ENCODE data around the gene SORCS2.
"Not testable (repeated sequence)": the region's sequence is repeated elsewhere in the genome, so short reads cannot be mapped to it uniquely, and the experiment has no call there.

SORCS2 gene

DNA sequence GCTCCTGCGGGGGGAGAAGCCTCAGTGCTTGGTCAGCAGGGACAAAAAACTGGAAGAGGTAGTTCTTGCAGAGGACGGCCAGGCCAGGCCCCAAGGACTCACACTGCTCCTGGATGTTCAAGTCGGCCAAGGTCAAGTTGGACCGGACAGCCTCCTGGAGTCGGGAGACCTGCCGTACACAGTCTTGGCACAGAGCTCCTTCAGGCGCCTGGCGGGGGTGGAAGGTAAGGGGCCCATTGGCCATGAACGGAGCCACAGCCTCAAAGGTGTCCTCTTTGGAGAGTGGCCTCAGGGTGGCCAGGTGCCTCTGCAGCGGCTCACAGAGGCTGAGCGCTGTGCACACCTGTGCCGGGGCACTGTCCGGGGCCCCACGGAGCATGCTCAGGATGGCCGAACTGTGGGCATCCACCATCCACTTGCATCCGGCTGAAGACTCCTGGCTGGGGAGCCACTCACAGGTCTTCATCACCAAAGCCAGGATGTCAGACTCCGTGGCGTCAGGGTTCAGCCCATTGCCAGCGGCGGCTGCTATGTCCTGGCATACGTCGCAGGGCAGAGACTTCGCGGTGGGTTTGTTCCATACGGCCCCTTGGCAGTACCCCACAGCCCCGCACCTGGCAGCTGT is 241.9 kb downstream of the SORCS2 start:
- DNase-seq: no peak

DNA sequence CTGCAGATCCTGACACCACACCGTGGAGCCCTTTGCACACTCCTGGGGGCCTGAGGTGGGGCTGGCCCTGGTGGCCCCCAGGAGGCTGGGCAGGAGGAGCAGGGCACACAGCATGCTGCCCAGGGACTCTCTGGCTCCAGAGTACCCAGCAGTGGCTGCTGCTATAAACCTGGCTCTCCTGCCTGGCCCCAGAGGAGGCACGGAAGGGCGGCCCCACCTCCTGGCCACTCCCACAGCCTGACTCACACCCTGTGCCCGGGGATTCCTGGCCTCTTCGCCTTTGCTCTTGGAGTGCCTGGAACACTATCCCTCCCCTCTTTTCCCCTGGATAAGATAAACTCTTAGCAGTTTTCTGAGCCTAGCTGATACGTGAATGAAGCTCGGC is 242.4 kb downstream of the SORCS2 start, which contains the start of gene PSAPL1:
PSAPL1 (minus strand) TSS at position 165 of the 385 bp plus-strand sequence; CDS start at position 114, 51 bp downstream.
- DNase-seq: no peak

DNA sequence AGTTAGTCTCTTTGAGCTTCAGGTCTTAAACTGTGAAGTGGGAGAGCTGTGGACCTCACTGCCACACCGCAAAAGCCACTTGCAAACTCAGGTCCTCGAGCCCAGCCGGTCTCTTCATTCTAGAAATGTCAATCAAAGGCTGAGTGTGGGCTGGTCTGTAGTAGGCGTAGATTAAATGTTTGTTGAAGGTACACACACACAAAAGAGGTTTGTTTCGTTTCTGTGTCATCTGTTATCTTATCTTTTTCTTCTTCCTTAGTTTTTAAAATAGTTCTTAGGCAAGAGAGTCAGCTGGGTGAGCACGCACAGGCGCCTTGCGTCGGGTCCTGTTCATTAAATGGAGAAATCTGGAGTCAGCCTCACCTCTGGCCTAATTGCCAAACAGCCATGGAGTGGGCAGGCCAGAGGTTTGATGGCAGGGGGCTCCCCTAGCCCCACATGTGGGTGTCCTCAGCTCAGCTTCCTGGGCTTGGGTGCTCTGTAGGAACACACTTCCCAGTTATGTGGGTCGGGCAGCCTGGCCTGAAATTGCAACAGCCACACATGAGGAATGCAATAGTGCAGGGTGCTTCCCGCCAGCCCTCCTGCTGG is 243.2 kb downstream of the SORCS2 start:
- no peak for DNase-seq

DNA sequence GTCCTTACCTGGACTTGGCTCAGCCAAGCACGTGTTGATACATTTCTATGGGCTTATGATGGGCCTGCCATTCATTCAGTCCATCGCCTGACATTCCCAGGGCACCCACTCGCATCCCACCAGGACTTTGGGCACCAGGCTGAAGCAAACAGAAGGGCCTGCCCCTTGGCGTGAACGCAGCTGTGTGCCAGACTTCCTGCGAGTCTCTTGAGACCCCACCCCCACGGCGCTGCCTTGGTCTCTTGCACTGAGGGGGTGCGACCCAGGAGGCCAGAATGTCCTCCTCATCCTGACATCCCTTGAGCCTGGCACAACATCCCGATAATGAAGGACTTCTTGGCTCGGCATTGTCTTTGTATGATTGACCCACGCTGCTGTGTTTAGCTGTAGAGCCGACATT is 243.9 kb downstream of the SORCS2 start:
- no peak for DNase-seq

DNA sequence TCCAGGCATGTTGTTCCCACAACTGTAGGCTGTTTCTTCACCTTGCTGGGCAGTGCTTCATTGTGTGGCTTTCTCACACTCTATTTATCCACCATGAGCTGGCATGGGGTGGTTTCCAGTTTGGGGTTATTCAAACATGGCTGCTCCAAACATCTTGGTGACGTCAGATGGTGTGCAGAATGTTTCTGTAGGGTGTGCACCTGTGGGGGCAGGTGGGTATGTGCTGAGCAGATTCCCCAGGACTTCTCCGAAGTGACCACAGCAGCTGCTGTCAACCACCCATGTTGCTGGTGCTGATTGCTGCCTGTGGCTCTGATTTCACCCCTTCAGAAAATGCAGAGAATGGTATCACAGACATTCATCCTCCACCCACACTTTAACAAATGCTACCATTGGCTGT is 247.4 kb downstream of the SORCS2 start:
- DNase-seq: no peak

DNA sequence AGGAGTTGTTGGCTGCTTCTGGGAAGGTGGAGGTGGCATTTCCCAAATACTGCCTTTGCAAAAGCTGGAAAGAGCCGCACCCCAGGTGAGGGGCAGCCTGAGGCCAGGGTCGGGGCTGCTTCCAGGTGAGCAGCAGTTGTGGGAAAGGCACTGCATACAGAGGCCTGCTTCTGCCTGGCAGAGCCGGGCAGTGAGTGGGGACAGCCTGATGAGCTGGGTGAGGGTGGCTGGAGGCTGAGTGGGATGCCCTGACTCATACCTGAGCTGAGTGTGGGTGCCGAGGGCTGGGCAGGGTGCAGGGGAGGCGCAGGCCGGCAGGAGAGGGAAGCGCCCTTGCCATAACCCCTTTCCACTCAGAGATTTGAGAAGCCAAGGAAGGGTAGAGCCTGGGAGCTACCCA is 248.9 kb downstream of the SORCS2 start:
- DNase-seq: no peak

DNA sequence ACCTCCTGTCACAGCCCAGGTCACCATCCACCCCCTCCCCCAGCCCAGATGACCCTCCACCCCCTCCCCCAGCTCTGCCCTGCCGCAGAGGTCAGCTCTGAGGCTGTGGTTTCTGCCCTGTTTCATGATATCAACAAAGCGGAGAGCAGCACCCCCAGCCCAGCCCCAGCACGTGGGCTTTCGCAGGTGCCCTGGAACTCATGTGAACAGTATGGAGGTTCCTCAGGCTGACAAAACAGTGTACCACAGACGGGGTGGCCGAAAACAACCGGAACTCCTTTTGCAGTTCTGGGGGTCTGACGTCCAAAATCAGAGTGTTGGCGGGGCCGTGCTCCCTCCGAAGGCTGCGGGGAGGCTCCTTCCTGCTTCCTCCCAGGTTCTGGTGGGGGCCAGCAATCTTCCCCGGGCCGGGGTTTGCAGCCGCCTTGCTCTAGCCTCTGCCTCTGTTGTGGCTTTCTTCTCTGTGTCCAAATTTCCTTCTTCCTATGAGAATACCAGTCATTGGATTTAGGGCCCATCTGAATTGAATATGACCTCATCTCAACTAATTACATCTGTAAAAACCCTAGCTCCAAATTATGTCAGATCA is 250.3 kb downstream of the SORCS2 start:
- no peak for DNase-seq

DNA sequence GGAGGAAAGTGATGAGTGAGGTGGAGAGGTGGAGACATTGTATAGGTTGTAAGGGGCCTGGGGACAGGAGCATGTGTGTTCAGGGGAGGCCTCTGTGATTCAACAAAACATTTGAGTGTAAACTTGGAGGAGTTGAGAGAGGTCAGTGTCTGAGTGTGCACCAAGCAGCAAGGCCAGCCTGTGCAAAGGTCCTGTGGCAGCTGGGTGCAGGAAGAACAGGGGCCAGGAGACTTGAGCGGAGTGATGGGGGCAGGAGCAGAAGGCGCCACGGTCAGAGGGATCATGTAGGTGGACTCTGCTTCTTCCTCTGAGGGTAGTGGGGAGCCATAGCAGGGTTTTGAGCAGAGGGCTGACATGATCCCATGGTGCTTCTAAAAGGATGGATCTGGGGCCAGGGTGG is 252.0 kb downstream of the SORCS2 start:
- DNase-seq: no peak

DNA sequence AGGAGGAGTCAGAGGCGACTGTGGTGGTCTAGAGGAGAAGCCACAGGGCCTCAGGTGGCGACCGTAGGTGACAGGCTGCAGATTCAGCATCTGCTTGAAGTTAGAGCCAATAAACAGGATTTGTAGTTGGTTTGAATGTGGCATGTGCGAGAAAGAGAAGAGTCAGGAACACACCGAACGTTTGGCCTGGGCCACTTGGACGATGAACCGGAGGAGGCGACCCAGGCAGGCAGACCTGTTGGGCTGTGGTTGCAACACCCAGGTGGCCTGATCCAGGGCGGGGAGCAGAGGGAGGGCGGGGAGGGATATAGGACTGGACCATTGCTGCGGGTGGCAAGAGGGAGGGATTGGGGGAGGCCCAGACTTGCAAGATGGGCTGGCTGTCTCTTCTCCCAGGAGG is 252.4 kb downstream of the SORCS2 start:
- DNase-seq: no peak

DNA sequence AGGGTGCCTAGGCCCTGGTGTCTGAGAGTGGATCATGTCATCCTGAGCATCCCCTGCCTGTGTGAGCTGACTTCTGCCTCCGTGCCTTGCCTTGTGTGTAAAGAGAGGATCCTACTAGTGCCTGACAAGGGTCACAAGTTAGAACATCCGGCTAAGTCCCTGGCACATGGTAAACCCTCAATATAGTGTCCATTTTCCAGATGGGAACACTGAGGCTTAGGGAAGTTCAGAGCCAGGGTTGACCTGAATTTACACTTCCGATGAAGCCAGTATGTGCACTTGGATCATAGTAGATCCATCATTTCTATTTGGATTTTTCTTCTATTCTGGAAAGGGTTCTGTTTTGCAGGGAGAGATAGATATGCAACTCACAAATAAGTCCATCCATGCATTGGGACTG is 254.9 kb downstream of the SORCS2 start:
- DNase-seq: no peak

DNA sequence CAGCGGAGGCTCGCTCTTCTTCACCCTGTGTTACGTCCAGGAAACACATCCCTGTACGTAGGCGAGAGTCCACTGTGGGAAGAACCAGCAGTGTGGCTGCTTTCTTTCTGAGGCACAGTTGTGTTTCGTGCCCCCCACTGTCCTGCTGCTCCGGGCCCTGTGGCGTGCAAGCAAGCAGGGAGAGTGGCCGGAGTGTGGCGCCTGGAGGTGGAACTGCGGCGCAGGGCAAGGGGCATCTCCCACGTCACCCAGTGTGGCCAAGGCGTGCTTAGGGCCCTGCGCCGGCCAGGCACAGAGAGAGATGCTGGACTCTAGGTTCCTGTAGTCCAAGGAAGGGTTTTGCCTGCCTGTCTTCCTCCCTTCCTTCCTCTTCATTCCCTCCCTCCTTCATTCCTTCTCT is 255.7 kb downstream of the SORCS2 start:
- DNase-seq: no peak

DNA sequence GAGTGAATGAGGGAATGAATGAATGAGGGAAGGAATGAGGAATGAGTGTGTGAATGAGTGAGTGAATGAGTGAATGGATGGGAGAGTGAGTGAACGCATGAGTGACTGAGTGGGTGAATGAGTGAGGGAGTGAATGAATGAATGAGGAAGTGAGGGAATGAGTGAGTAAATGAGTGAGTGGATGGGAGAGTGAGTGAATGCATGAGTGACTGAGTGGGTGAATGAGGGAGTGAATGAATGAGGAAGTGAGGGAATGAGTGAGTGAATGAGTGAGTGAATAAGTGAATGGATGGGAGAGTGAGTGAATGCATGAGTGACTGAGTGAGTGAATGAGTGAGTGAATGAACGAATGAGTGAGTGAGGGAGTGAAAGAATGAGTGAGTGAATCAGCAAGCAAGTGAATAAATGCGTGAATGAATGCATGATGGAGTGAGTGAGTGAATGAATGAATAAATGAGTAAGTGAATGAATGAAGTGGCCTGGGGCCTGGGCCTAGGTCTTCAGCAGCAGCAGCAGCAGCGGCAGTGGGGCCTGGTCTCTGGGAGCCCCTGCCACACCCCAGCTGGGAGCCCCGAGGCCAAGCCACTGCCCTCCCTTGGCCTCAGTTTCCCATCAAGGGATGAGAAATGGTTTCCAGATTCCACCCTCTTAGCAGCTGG is 258.6 kb downstream of the SORCS2 start:
- no peak for DNase-seq

DNA sequence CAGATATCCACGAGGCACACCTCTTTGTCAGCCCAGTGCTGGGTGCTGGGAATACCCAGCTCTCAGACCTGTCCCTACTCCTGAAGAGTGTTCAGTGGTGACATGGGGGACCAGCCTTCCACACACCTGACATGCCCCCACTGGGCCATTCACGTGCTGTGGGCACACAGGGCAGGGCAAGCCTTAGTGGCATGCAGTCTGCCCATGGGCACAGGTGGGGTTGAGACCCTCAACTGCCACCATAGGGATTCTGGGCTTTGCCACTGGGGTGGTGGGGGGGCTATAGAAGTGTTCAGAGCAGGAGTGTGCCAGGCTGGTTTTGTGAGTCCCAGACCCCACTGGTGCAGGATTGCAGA is 259.1 kb downstream of the SORCS2 start:
- DNase-seq: no peak

DNA sequence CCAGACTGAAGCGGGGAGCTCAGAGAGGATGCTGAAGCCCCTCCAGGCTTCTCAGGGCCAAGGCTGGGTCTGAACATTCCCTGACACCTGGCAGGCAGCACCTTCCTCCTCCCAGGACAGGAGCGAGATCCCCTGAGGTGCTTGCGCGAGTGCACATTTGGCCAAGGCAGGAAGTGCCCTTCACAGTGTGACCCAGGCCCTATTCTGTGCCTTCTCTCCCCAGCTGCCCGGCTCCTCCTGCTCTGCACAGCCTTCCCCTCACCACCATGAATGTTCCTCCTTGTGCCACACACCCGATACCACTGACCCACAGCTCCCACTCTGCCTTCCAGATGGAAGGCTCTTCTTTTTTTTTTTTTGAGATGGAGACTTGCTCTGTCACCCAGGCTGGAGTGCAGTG is 259.5 kb downstream of the SORCS2 start:
- DNase-seq: no peak

DNA sequence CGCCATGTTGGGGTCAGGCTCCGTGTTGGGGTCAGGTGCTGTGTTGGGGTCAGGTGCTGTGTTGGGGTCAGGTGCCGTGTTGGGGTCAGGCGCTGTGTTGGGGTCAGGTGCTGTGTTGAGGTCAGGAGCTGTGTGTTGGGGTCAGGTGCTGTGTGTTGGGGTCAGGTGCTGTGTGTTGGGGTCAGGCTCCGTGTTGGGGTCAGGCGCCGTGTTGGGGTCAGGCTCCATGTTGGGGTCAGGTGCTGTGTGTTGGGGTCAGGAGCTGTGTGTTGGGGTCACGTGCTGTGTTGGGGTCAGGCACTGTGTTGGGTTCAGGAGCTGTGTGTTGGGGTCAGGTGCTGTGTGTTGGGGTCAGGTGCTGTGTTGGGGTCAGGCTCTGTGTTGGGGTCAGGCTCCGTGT is 260.5 kb downstream of the SORCS2 start:
- not testable (repeated sequence) for DNase-seq

DNA sequence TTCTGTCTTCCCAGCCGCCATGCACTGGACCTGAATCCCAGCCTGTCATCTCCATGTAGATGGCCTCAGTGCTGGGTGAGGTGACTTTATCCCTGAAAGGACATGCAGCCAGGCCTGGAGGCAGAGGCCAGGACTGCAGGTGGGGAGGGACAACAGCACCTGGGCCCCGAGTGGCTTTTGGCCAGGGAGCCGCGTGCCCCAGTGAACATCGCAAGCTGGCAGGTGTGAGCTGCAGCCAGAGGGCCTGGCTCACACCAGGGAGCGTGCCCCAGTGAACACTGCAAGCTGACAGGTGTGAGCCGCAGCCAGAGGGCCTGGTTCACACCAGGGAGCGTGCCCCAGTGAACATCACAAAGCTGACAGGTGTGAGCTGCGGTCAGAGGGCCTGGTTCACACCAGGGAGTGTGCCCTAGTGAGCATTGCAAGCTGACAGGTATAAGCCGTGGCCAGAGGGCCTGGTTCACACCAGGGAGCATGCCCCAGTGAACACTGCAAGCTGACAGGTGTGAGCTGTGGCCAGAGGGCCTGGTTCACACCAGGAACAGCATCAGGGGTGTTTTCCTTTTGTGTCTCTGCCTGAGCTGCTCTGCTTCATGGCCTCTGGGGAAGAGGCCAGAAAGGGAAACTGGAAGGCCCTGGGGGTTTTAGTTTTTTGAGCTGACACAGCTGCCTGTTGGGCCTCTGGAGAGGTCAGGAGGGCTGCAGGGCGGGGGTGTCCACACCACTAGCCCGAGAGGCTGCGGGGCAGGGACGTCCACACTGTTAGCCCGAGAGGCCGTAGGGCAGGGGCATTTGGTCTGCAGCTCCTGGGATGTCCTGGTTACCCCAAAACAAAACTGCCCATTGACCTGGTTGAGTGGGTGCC is 265.1 kb downstream of the SORCS2 start:
- DNase-seq: no peak

DNA sequence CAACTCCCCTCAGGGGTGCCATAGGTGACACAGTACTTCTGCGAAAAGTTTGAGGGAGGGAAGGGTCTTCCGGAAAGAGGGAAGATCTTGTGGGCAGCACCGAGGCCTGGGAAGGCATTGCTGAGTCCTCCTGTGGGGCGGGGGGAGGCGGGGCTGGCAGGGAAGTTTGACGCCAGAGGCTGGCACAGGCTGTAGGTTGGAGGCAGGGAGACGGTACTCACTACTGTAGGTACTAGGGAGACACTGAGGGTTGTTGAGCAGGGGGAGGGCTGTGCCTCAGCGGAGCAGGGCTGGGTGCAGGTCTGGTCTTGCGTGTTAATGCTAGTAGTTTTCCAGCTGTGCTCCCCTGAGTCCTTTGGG is 265.7 kb downstream of the SORCS2 start:
- DNase-seq: no peak

DNA sequence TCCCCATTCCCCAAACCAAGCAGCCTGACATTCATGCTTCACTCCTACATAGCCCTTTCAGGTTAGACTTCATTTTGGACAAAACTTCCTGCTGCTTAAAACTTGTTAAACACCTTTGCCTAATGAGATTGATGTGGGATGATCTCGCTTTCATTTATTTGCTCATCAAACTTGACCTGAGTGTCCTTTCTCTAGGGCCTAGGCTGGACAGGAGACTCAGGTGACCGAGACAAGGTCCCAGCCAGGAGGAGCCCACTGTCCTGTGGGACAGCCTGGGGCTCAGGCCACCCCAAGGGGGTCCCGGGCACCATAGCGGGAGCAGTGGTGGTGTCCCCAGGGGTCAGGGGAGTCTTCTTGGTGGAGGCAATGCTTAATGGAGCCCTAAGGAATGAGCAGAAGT is 266.1 kb downstream of the SORCS2 start:
- no peak for DNase-seq

DNA sequence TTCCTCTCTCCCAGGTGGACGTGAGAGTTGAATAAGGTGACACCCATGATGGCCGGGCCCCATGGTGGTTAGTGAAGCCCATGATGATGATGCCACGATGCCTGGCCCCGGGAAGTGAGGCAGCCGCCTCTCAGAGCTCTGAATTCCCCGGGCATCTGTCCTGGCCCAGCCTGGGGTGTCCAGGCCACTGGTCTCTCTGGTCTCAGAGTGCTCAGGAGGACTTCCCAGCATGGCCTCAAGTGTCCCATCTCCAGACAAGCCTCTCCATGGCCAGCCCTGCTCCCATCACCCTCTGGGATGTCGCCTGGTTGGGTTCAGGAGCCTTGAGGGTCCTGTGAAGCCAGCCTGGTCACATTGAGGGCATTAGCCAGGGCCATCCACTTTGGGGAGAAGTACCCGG is 267.1 kb downstream of the SORCS2 start:
- no peak for DNase-seq

DNA sequence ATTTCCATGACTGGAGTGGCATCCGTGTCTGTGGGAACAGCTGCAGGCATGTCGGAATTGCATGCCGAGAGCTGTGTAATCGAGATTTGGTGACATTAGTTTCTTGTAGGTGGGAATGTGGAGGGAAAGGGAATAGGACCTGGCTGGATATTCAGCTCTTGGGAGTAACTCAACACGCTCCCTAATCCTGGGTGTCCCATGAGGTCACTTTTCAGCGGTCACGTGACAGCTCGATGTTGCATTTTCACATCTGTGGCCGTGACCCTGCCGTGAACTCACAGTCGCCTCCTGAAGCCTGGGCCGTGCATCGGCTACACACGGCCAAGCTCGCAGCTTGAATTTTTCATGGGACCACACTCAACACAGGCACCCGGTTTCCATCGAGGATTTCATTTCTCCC is 268.2 kb downstream of the SORCS2 start:
- no peak for DNase-seq

DNA sequence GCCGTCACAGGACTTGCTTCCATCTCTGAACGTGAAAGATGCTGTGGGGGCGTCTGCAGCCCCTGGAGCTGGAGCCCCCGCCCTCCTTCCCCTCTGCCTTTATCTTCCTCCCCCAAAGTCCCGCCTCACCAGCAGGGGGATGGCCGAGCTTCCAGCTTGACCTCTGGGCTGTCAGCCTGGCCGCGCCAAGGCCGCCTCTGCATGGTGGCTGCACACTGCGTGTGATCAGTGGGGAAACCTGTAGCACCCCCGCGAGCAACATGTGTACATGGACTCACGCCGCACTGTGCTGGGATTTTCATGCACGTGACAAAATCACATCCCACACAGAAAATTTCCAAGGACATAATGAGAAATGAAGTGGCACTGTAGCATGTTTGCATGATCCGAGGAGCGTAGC is 268.9 kb downstream of the SORCS2 start:
- DNase-seq: no peak

DNA sequence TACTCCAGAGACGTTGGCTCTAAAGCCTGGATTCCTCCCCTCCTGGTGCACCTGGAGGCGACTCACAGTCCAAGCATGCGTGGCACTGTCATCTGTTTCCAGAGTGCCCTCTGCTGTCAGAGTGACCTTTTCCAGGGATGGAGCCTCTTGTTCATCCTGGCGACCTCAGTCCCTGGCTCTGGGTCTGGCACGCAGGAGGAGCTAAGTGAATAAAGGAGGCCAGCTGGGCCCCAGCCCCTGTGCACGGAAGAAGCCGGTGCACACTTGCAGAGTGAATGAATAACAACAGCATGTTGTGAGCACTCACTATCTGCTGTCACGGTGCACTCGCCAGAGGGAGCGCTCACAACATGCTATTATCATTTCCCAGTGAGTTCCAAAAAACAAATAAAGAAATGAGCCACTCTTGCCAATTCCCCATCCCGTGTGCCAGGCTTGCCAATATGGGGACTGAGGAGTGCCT is 270.2 kb downstream of the SORCS2 start:
- peak; percentile 6 for DNase-seq

DNA sequence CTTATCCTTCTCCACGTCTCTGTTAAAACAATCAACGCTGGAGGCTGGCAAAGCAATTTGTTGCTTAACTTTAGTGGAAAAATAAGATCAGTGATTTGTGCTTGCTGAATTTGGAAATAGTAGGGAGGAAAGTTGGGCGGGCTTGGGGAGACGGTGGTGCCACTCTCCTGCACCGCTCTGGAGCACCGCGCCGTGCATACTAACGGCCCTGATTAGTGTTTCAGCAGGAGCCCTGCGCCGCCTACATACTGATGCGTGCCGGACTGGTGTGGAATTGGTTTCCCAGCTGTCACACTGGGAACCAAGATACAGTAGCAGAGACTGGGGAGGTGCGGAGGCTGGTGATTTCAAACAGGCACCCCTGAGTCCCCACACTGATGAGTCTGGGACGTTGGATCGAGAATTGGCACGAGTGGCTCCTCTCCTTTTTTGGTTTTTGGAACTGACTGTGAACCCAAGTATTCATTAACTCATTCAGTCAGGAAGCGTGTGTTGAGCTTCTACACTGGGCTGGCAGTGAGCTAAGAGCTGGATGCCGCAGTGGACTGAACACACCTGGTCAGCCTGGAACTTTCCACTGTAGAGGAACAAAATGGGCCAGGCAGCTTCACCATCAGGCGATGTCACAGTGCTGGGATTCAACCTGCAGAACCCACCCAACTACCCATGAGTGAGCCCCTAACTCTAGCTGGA is 271.4 kb downstream of the SORCS2 start:
- DNase-seq: no peak

Data from NCI-H2107 (cell line).